Measurements from ENCODE around the gene PLXDC2.
"Not testable (repeated sequence)": the region's sequence is repeated elsewhere in the genome, so short reads cannot be mapped to it uniquely, and the experiment has no call there.

PLXDC2 gene

DNA sequence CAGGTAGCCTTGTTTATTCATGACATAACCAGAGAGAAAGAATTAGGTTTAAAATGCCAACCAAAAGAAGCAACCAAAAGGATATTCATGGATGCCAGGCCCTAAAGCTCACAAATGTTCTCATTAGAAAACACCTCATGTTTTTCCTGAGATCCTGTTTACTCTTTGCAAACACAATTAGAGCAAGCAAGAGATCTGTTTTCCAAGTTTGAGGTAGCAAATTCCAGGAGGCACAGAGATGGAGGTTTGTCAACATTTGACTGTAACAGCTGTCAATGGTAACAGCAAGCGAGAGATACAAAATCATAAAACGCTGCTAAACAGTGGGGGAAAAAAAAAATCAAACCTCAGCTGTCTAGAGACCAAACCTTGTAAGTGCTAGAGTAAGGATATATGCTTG is 182.2 kb downstream of the PLXDC2 start:
- Histone ChIP-seq H3K9me3 (ENCODE audit: control insufficient read depth, insufficient read depth, low read length) (no peaks in the 10 kb centered on the region), H3K4me3 (ENCODE audit: low read length) (no peak overlapping the region), H3K36me3 (ENCODE audit: control insufficient read depth, insufficient read depth, low read length) (no peaks in the 10 kb centered on the region), H3K27me3 (ENCODE audit: control insufficient read depth, insufficient read depth, low read length) (no peaks in the 10 kb centered on the region; the same call in 1 of the 2 replicates), H3K27ac (ENCODE audit: low read length) (no peak overlapping the region), H3K4me1 (ENCODE audit: control insufficient read depth, insufficient read depth, low read length) (no peaks in the 10 kb centered on the region; the same call in 1 of the 2 replicates)
- no CpG with 5 or more reads among the region's 2 CpGs for WGBS (ENCODE audit: insufficient coverage, insufficient read length)
- no peak for DNase-seq (ENCODE audit: low read depth, low spot score)

DNA sequence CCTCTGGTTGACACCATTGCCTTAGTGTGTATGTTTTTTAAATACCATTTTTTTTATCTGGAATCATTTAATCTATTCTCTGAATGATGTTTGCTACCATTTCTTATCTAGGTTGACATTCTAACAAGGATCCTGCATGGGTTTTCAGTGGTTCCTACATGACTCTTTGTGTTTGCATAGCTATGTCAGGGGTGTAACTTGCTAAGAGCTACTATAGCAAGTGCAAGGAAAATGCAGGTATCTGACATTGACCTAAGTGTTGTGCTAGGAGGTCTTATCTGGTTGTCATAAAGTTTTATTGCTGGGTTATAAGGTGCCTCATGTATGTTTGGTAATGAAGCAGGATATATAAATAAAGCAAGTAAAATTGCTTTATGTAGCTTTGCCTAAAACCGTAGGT is 183.2 kb downstream of the PLXDC2 start:
- WGBS (ENCODE audit: insufficient coverage, insufficient read length): no CpG with 5 or more reads among the region's 1 CpG
- Histone ChIP-seq H3K4me1 (ENCODE audit: control insufficient read depth, insufficient read depth, low read length) (no peaks in the 10 kb centered on the region; the same call in 1 of the 2 replicates), H3K27ac (ENCODE audit: low read length) (no peak overlapping the region), H3K4me3 (ENCODE audit: low read length) (no peak overlapping the region), H3K36me3 (ENCODE audit: control insufficient read depth, insufficient read depth, low read length) (no peaks in the 10 kb centered on the region), H3K9me3 (ENCODE audit: control insufficient read depth, insufficient read depth, low read length) (no peaks in the 10 kb centered on the region), H3K27me3 (ENCODE audit: control insufficient read depth, insufficient read depth, low read length) (no peaks in the 10 kb centered on the region; the same call in 1 of the 2 replicates)
- DNase-seq (ENCODE audit: low read depth, low spot score): no peak

- not testable (repeated sequence) for H3K27ac ChIP-seq (ENCODE audit: low read length); DNase-seq (ENCODE audit: low read depth, low spot score)
- no CpG with 5 or more reads among the region's 2 CpGs for WGBS (ENCODE audit: insufficient coverage, insufficient read length)
Measured at GRCh38 chr10:20002026-20002425, 185.8 kb downstream of the PLXDC2 start.

GRCh38 chr10:20002657-20003056 is 186.4 kb downstream of the PLXDC2 start:
- Histone ChIP-seq H3K27ac (ENCODE audit: low read length) (no peak overlapping the region), H3K9me3 (ENCODE audit: control insufficient read depth, insufficient read depth, low read length) (no peaks in the 10 kb centered on the region), H3K4me3 (ENCODE audit: low read length) (no peak overlapping the region), H3K4me1 (ENCODE audit: control insufficient read depth, insufficient read depth, low read length) (no peaks in the 10 kb centered on the region; the same call in 1 of the 2 replicates), H3K36me3 (ENCODE audit: control insufficient read depth, insufficient read depth, low read length) (no peaks in the 10 kb centered on the region), H3K27me3 (ENCODE audit: control insufficient read depth, insufficient read depth, low read length) (no peaks in the 10 kb centered on the region; the same call in 1 of the 2 replicates)
- WGBS (ENCODE audit: insufficient coverage, insufficient read length): no CpG with 5 or more reads among the region's 3 CpGs
- DNase-seq (ENCODE audit: low read depth, low spot score): no peak

More at GRCh38 chr10:20002026-20002425, 185.8 kb downstream of the PLXDC2 start:
- not testable (repeated sequence) for H3K27me3 ChIP-seq (ENCODE audit: control insufficient read depth, insufficient read depth, low read length); H3K4me1 ChIP-seq (ENCODE audit: control insufficient read depth, insufficient read depth, low read length); H3K4me3 ChIP-seq (ENCODE audit: low read length); H3K36me3 ChIP-seq (ENCODE audit: control insufficient read depth, insufficient read depth, low read length); H3K9me3 ChIP-seq (ENCODE audit: control insufficient read depth, insufficient read depth, low read length)

- no peak overlapping the region for H3K27ac ChIP-seq (ENCODE audit: low read length)
- no peaks in the 10 kb centered on the region for H3K36me3 ChIP-seq (ENCODE audit: control insufficient read depth, insufficient read depth, low read length)
- no peak for DNase-seq (ENCODE audit: low read depth, low spot score)
- H3K4me1 ChIP-seq (ENCODE audit: control insufficient read depth, insufficient read depth, low read length): no peaks in the 10 kb centered on the region
- H3K27me3 ChIP-seq (ENCODE audit: control insufficient read depth, insufficient read depth, low read length): no peaks in the 10 kb centered on the region
- H3K4me3 ChIP-seq (ENCODE audit: low read length): no peak overlapping the region
- H3K9me3 ChIP-seq (ENCODE audit: control insufficient read depth, insufficient read depth, low read length): no peaks in the 10 kb centered on the region
- no CpG with 5 or more reads among the region's 3 CpGs for WGBS (ENCODE audit: insufficient coverage, insufficient read length)
Measured at GRCh38 chr10:20004087-20004523, 187.9 kb downstream of the PLXDC2 start.

DNA sequence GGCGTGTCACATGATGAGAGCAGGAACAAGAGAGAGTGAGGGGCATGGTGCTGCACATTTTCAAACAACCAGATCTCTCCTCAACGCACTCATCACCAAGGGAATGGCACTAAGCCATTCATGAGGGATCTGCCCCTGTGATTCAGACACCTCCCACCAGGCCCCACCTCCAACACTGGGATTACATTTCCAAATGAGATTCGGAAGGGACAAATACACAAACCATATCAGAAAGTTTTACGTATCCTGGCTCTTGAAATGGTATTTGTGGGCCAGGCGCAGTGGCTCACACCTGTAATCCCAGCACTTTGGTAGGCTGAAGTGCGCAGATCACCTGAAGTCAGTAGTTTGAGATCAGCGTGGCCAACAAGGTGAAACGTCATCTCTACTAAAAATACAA is 189.4 kb downstream of the PLXDC2 start:
- no peak for DNase-seq (ENCODE audit: low read depth, low spot score)
- H3K4me3 ChIP-seq (ENCODE audit: low read length): no peak overlapping the region
- H3K9me3 ChIP-seq (ENCODE audit: control insufficient read depth, insufficient read depth, low read length): no peaks in the 10 kb centered on the region
- WGBS (ENCODE audit: insufficient coverage, insufficient read length): no CpG with 5 or more reads among the region's 8 CpGs
- H3K4me1 ChIP-seq (ENCODE audit: control insufficient read depth, insufficient read depth, low read length): no peaks in the 10 kb centered on the region
- no peak overlapping the region for H3K27ac ChIP-seq (ENCODE audit: low read length)
- H3K36me3 ChIP-seq (ENCODE audit: control insufficient read depth, insufficient read depth, low read length): no peaks in the 10 kb centered on the region
- no peaks in the 10 kb centered on the region for H3K27me3 ChIP-seq (ENCODE audit: control insufficient read depth, insufficient read depth, low read length)

DNA sequence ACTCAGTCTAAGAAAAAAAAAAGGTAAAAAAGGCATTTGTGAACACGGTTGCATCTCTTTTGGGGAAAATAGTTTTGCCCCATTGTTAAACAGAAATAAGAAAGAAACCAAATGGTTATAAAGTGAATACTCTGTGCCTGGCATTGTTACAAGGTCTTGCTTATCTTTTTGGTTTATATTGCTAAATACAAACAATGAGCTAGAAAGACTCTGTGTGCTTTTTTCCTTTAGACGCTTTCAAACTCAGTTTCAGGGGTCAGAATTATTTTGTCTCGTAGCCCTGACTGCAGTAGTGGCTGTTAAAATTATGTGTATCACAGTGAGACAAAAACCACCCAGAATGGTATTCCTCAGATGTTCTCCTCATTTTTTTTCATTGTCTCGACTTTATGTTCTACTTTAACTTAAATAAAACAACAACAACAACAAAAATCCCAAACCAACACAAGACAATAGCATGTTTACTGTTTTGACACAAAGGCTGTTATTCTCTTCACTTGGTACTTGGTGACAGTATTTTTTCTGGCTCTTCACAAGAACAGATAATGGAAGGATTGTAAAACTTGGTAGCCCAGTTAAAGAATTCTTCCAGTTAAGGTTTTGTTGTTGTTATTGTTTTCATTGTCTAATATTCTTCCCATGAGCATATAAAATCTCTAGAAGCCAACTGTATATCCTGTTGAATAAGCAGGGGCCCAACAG is 190.1 kb downstream of the PLXDC2 start:
- Histone ChIP-seq H3K27ac (ENCODE audit: low read length) (no peak overlapping the region), H3K27me3 (ENCODE audit: control insufficient read depth, insufficient read depth, low read length) (no peaks in the 10 kb centered on the region), H3K9me3 (ENCODE audit: control insufficient read depth, insufficient read depth, low read length) (no peaks in the 10 kb centered on the region), H3K4me1 (ENCODE audit: control insufficient read depth, insufficient read depth, low read length) (no peaks in the 10 kb centered on the region), H3K4me3 (ENCODE audit: low read length) (no peak overlapping the region), H3K36me3 (ENCODE audit: control insufficient read depth, insufficient read depth, low read length) (no peaks in the 10 kb centered on the region)
- WGBS (ENCODE audit: insufficient coverage, insufficient read length): 100% methylated on average over 1 of the region's 4 CpGs
- no peak for DNase-seq (ENCODE audit: low read depth, low spot score)

DNA sequence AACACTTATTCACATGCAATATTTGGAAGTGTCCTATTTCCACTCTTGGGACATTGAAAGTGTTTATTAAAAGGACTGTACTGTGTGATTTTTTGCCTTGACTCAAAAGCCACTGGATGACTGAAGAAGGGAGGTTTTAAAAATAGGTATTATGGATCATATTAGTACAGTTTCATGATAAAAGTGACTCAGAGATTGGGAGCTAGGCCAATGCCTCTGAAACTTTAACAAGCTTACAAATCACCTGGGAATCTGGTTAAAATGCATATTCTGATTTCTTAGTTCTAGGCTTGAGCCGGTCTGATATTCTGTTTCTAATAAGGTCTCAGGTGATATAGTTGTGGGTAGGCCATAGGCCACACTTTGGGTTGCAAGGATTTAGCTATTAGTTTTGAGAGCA is 191.2 kb downstream of the PLXDC2 start:
- no CpG with 5 or more reads among the region's 1 CpG for WGBS (ENCODE audit: insufficient coverage, insufficient read length)
- no peak overlapping the region for H3K4me3 ChIP-seq (ENCODE audit: low read length)
- no peak for DNase-seq (ENCODE audit: low read depth, low spot score)

GRCh38 chr10:20013991-20014750 is 197.9 kb downstream of the PLXDC2 start:
- Histone ChIP-seq H3K27me3 (ENCODE audit: control insufficient read depth, insufficient read depth, low read length) (no peaks in the 10 kb centered on the region), H3K36me3 (ENCODE audit: control insufficient read depth, insufficient read depth, low read length) (no peaks in the 10 kb centered on the region), H3K4me3 (ENCODE audit: low read length) (no peak overlapping the region), H3K4me1 (ENCODE audit: control insufficient read depth, insufficient read depth, low read length) (no peaks in the 10 kb centered on the region), H3K9me3 (ENCODE audit: control insufficient read depth, insufficient read depth, low read length) (no peaks in the 10 kb centered on the region), H3K27ac (ENCODE audit: low read length) (no peak overlapping the region)
- 94% methylated on average over 1 of the region's 2 CpGs for WGBS (ENCODE audit: insufficient coverage, insufficient read length)
- no peak for DNase-seq (ENCODE audit: low read depth, low spot score)

More for the DNA sequence above, 191.2 kb downstream of the PLXDC2 start:
- H3K9me3 ChIP-seq (ENCODE audit: control insufficient read depth, insufficient read depth, low read length): no peaks in the 10 kb centered on the region
- H3K27me3 ChIP-seq (ENCODE audit: control insufficient read depth, insufficient read depth, low read length): no peaks in the 10 kb centered on the region
- no peak overlapping the region for H3K27ac ChIP-seq (ENCODE audit: low read length)
- no peaks in the 10 kb centered on the region for H3K36me3 ChIP-seq (ENCODE audit: control insufficient read depth, insufficient read depth, low read length)
- no peaks in the 10 kb centered on the region for H3K4me1 ChIP-seq (ENCODE audit: control insufficient read depth, insufficient read depth, low read length)

- Histone ChIP-seq H3K4me1 (ENCODE audit: control insufficient read depth, insufficient read depth, low read length) (no peaks in the 10 kb centered on the region), H3K27me3 (ENCODE audit: control insufficient read depth, insufficient read depth, low read length) (no peaks in the 10 kb centered on the region), H3K4me3 (ENCODE audit: low read length) (no peak overlapping the region), H3K36me3 (ENCODE audit: control insufficient read depth, insufficient read depth, low read length) (no peaks in the 10 kb centered on the region), H3K27ac (ENCODE audit: low read length) (no peak overlapping the region), H3K9me3 (ENCODE audit: control insufficient read depth, insufficient read depth, low read length) (no peaks in the 10 kb centered on the region)
- no CpG with 5 or more reads among the region's 2 CpGs for WGBS (ENCODE audit: insufficient coverage, insufficient read length)
- no peak for DNase-seq (ENCODE audit: low read depth, low spot score)
Measured at GRCh38 chr10:20017961-20018360, 201.7 kb downstream of the PLXDC2 start.

Data from iPS DF 6.9 (cell line).